Astrocyte of the spinal cord (primary cell): ENCODE results near the gene PTPN6.

Experiments used
- DNase-seq: peaks from one replicate; pipeline ENCODE4 v3.0.0; 2011; ENCODE audit warnings: low read depth, low spot score
- H3K4me3 ChIP-seq: 2 replicates; pipeline ENCODE4 v1.5.1; 2011; ENCODE audit warnings: low read depth, mild to moderate bottlenecking, low read length, moderate library complexity
- in situ Hi-C: cut with HindIII; loops from 2 replicates; pipeline ENCODE4 v1.10.0; 2017; ENCODE audit warnings: low sequenced_read_pairs
- TF ChIP-seq, protein P1 (sequence below): IDR thresholded peaks from 2 replicates; pipeline ENCODE4 v1.5.1; 2012; ENCODE audit warnings: low read depth, mild to moderate bottlenecking, low read length, inconsistent platforms

The PTPN6 gene

DNA sequence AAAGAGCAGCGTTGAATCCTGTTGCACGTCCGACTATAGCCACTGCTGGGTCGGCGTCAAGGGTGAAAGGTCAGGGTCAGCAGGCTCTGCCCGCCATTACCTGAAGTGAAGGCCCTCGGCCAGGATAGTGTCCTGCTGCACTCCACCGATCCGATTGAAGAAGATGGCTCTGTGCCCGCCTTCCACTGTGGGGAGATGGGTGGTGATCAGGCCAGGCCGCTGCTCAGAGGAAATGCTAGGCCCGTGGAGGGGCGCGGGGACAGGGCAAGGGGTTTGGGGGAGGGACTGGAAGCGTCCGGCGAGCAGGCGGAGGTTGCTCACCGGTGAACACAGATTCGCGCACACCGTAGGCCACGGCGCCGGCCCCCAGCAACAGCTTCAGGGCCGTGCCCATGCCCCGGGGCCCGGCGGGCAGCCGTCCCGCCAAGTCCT, 19.0 kb downstream of the PTPN6 start:
- in situ Hi-C loops: no loop called here
- H3K4me3 ChIP-seq: peak overlapping the region; percentile 85
- TF ChIP-seq, protein P1, sequence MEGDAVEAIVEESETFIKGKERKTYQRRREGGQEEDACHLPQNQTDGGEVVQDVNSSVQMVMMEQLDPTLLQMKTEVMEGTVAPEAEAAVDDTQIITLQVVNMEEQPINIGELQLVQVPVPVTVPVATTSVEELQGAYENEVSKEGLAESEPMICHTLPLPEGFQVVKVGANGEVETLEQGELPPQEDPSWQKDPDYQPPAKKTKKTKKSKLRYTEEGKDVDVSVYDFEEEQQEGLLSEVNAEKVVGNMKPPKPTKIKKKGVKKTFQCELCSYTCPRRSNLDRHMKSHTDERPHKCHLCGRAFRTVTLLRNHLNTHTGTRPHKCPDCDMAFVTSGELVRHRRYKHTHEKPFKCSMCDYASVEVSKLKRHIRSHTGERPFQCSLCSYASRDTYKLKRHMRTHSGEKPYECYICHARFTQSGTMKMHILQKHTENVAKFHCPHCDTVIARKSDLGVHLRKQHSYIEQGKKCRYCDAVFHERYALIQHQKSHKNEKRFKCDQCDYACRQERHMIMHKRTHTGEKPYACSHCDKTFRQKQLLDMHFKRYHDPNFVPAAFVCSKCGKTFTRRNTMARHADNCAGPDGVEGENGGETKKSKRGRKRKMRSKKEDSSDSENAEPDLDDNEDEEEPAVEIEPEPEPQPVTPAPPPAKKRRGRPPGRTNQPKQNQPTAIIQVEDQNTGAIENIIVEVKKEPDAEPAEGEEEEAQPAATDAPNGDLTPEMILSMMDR: no peak
- DNase-seq: no peak

DNA sequence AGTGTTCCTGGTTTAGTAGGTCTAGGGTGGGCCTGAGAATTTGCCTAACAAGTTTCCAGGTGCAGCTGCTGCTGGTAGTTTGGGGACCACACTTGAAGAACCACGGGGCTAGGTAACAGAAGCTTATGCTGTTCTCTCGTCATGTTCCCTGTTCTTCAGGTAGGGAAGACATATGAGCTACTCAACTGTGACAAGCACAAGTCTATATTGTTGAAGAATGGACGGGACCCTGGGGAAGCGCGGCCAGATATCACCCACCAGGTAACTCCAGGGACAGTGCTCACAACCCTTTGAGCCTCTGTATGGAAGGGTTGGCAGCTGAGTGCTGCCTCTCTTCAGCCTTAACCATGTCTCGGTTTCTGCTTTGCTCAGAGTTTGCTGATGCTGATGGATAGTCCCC, 23.0 kb downstream of the PTPN6 start:
- in situ Hi-C loops: no loop called here
- no peak for DNase-seq
- TF ChIP-seq, protein P1: no peak
- no peak overlapping the region for H3K4me3 ChIP-seq

DNA sequence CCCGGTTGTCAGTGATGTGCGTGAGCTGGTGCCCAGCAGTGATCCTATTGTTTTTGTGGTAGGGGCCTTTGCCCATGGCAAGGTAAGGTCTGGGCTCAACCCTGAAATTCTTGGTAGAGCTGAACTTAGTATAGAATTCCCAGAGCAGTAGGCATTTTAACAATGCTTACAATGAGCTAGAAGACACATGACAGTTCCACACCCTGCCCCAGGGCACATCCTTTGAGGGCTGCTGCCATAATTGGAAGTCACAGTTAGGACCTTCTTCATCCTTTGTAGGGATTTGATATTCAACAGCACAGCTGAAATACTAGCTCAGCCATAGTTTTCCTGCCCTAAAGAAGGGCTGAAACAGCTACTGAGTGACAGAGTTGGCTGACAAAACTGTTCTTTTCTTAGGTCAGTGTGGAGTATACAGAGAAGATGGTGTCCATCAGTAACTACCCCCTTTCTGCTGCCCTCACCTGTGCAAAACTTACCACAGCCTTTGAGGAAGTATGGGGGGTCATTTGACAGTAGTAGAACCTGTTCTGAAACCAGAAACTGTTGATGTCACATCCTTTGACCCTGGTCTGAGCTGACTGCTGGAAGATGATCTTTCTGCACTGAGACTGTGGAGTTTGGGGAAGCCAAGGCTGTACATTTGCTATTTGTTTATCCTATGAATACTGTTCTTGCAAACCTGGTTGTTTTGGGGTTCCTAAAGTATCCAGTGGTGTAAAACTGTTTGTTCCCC, 24.3 kb downstream of the PTPN6 start:
- in situ Hi-C loops: no loop called here
- no peak overlapping the region for H3K4me3 ChIP-seq
- TF ChIP-seq, protein P1: no peak
- DNase-seq: no peak

DNA sequence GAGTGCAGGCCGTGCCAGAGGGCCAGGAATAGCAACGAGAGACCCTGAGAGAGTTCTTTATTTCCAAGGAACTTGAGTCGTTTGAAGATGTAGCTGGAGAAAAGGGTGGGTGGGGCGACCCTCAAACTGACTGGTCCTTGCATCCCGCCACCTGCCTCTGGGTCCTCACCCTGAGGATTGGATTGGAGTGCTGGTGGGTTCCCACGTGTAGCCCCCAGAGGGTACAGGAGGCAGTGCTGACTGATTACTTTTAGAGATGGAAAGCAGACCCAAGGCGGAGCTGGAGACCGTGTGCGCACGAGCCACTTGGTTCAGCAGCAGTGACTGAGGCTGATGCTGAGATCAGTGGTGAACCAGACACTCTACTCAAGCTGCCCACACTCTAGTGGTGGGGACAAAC, 26.5 kb downstream of the PTPN6 start:
- H3K4me3 ChIP-seq: no peak overlapping the region
- no peak for DNase-seq
- TF ChIP-seq, protein P1: no peak
- in situ Hi-C loops: no loop called here

DNA sequence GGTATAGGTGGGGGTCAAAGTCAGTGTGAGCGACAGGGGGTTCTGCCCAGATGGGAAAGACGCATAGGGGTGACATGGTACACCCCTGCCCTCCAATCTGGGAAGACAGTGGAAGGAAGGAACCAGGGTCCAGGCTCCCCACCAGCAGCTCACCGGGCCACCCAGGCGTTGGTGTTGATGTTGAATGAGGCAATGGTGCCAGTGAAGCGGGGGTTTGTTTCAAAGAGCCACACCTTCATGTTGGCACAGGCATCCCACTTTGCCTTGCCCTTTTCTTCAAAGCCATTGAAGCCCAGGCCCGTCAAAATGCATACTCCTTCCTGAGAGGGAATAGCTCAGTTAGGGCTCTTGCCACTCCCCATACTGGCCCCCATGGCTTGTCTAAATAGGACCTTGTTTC, 27.0 kb downstream of the PTPN6 start:
- DNase-seq: no peak
- no peak overlapping the region for H3K4me3 ChIP-seq
- TF ChIP-seq, protein P1: no peak
- in situ Hi-C loops: no loop called here

DNA sequence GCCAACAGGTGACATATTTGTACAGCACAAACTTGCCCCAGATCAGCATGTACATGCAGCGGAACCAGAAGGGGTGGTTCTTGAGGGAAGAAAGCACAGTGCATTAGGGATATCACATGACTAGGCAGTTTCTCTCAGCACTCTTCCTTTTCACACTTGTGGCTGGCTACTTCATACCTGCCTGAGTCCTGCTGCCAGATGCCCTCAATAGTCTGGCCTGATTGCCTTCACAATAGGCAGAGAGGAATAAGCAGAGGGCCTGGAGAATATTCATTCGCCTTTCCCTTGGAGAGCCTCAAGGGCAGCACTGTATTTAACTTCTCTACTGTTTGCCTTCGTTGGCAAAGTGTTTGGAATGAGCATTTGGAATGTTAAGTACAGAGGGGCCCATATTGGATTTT, 27.5 kb downstream of the PTPN6 start:
- H3K4me3 ChIP-seq: no peak overlapping the region
- in situ Hi-C loops: no loop called here
- TF ChIP-seq, protein P1: no peak
- no peak for DNase-seq
